IPS DF 19.7 (cell line): ENCODE results near the gene ARMS2.

Experiments
- DNase-seq: peaks from one replicate; pipeline ENCODE4 v3.0.0-alpha.2; 2013; ENCODE audit warnings: low read depth, low spot score

ARMS2 gene

DNA sequence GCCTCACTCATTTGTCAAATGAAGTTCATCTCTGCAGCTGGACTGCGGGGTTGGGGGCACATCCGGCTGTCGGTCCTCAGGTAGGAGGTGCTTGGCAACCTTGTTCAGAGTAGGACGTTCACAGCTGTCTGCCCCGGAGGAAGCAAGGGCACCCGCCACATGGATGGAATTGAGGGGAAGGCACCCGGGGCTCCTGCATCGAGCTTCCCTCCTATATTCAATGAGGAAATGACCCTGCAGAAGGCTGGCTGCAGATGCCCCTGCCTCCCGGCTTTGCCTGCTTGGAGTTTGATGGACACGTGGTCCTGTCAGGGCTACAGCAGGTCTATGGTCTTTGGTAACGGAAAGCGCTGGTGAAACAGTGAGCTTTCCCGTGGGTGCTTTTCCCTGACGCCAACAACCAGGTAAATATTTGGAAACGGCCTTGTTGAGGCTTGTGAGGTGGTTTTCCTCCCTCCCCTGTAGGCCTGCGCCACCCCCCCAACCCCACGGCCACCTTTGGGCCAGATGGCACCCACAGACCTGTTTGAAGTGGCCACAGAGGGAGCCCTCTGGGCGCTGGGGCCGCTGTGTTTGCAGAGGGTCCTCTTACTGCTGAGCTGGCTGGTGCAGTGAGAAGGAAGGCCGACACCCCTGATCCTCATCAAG is 39.8 kb downstream of the ARMS2 start:
- no peak for DNase-seq

DNA sequence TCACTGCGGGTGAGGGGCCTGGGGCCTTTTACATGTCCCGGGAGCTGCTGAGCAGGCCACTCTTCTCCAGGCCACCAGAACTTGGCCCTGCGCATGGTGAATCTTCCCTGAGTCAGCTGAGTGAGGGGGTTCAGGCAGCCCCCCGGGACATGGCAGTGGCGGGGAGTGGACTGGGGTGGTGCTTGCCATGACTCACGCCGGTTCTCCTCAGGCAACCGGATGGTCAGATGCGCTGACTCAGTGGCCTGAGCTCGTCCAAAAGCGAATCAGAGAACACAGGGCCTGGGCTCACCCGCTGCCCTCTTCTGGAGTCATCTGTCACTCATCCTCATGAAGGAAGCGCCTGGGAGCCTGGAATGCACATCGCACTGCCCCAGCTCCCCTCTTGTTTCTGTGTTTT is 40.4 kb downstream of the ARMS2 start:
- DNase-seq, result no peak

DNA sequence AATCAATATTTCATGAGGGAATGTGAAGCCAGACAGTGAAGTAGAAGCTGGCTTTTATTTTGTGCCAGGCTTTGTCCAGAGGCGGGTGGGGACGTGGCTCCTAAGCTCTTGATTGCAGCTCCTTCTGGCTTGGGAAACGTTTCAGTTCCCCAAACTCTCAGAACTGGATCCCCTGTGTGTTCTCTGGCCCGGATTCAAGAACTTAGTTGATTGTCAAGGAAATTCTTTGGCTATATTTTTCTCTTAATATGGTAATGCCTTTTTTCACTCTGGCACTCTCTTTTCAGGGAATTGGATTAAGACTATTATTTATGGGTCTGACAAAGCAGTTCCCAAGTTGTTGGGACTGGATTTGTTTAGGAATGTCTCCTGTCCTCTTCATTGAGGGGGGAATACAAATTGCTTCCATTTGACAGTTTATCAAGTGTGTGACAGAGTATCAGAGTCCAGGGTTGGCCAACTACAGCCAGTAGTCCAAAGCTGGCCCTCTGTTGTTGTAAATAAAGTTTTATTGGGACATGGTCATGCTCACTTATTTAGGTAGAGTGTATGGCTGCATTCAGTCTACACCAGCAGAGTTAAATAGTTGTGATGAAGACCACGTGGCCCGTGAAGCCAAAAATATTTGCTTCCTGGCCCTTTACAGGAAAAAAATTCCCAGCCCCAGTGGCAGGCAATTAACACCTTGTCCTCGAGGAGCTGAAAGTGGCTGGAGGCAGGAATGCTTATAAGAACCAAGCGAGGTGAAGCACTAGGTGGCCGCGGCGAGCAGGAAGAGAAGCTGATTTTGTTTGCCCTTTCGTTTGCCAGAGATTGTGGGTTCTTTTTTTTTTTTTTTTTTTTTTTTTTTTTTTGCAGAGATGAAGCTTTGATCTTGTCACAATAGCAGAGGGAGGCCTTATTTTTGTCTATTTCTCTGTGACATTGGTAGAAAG is 41.2 kb downstream of the ARMS2 start:
- no peak for DNase-seq

DNA sequence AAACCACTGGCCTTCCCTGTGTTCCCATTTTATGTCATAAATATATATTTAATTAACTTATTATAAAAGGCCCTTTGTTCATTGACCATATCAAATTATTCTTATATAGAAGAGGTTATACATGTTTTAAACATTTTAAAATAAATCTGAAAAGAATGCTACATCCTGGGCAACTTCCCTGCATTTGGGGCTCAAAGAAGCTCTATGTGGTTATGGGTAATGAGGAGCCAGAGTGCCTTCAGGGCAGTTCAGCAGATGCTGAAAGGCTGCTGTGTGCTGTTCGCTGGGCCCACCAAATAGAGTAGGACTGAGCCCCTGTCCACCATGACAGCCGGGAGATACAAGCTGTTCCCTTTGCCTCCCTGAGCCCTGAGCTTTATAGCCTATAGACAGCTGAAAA is 42.8 kb downstream of the ARMS2 start:
- DNase-seq, result no peak

DNA sequence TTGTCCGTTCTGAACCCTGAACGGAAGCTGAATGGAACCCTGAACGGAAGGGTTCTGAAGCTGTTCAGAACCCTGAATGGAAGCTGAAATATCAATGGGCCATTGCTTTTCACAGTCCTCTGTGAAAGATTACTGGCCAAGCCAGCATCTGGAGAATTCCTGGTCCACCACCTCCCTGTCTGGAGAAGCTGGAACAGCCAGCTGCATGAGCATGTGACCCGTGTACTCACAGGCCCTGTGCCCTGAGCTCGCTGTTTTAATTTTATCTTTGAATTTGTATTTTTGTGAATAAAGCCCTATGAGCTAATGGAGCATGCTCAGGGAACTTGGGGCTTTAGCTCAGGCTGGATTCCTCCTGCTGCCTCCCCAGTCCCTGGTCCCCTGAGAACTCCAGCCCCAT is 44.1 kb downstream of the ARMS2 start:
- DNase-seq, result no peak

DNA sequence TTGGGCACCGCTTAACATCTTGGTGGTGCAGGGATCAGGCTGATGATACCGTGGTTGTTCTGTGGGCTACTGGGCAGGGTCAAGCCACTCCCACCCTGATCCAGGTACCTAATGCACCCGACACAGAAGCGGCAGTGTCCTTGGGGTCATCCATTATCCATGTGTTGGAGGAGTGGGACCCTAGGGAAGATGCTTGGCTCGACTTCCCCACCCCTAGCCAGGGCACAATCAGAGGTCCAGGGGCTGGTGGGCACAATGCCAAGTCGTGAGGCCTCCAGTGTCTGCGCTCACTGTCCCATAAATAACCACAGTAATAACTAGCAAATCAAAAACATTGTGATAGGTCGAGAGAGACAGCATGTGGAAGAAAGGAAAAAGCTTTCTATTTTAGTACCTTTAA is 44.6 kb downstream of the ARMS2 start:
- DNase-seq, result no peak

DNA sequence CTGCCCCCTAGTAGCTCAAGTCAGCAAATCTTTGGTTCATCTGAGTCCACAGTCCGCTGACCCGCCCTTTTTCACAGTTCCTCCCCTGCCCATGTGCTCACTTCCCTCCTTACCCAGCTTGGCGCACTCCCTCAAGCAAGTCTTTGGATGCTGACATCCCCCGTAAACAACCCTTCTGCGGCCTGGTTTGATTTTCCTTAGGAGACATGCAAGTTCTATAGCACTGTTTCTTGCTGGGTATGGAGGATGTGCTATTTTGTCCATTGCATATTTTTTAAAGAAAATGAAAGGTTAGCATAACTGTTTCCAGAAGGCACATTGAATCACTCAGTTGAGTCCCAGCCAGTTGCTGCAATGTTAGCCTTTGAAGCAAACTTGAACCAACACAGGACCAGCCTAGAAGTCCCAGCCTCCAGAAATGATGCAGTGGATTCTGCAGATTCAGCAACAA is 45.1 kb downstream of the ARMS2 start:
- DNase-seq, result no peak

DNA sequence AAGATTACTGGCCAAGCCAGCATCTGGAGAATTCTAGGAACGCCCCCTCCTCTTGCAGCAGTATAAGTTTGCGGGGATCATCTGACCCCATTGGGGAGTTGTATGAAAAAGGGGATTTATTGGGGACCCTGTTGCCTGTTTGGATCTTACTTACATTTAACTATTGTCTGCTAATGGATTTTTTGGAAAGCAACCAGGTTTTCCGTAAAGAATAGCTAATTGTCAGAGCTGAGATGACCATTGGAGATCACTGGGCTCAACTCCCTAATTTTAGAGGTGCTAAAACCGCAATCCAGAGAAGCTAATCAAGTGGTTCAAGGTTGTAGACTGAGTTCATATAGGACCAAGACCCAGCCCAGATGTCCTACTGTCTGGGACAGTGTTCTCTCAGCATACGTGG is 45.7 kb downstream of the ARMS2 start:
- DNase-seq, result no peak

DNA sequence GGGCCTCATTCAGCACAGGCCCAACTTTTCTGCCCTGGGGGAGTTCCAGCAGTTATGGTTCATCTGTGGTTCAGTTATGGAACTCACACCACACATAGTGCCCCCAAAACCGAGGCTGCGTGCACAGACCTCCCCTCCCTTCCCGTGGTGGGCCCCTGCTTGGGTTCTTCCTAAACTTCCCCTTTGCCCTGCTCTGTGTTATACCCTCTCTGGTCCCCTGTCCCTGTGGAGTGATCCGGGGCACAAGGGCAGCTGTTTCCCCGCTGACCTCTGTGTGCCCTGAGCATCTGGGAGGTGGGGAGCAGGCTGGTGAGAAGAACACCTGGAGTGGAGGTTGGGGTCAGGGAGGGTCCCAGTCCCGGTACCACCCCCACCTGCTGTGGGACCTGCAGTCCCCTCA is 46.3 kb downstream of the ARMS2 start:
- DNase-seq, result no peak

DNA sequence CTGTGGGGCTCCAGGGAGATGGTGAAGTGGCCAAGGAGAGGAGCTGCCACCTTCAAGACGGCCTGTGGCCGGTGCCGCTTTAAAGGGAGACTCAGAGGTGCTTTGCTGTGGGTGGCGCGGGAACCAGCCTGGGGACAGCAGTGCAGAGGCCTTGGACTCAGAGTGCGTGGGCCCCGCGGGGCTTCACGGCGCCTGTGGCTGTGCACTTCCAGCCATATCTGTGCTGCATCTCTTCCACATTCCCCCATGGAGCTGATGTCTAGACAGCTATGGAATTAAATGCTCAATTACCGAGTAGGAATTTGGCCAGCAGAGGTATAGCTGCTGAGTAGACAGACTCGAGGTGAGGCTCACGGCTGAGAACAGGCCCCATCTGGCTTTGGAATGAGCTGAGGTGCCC is 48.6 kb downstream of the ARMS2 start:
- no peak for DNase-seq

DNA sequence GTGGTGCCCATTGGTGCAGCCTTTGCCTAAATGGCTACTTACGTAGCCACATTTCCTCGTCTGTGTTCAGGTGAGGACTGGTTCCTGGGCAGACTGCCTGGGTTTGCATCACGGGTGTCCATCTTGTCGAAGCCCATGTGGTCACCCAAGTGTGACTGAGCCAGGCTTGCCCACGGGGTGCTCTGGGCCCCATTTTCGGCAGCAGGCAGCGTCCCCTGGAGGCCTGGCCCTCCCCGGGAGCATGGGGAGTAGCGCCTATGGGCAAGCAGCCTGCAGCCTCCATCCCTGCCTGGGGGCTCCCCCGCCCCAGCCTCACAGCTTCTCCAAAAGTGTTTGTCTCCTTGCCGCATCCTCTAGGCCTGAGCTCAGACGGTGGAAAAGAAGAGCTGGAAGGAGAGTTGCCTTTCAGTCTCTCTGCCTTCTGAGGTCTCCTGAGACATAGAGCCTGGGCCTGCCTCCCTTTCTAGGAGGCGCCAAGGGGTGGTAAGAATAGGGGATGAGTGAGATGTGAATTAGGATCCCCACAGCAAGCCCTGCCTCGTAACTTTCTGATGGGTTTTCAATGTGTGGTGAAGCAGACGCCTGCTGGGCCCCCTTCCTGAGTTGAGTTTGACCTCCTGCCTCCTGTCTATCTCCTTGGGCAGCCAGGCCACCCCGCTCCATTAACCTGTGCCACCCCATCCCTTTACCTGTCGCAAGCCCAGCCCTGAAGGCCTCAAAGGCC is 49.6 kb downstream of the ARMS2 start:
- no peak for DNase-seq

DNA sequence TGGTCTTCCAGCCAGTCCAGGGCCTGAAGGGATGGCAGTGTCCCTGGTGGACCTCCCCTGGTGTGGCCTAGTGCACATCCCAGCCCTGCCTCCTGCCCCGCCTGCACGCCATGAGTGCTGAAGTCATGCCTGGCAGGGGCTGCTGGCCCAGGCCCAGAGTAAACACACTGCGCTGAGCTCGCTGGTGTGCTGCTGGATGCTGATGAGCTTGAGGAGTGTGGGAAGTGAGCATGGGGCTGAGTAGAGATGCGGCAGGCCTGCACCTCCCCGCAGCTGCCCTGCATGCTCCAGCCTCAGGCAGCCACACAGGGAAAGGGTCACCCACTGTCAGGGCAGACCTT is 50.1 kb downstream of the ARMS2 start:
- no peak for DNase-seq

DNA sequence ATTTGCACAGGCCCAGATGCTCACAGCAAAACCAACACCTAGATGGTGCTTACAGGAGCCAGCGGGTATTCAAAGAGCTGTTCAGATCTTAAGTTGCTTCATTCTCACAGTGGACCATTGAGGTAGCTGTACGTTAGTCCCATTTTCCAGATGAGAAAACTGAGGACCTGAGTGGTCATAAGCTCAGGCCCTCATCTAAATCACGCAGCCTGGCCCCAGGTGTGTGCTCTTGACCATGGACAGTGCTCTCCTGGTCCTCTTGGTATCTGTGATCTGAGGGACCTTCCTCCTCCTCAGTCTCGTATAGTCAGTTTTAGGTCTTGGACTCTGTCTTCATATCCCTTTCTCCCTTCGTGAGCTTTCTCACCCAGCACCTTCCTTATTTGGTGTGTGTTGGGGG is 50.6 kb downstream of the ARMS2 start:
- DNase-seq, result no peak

DNA sequence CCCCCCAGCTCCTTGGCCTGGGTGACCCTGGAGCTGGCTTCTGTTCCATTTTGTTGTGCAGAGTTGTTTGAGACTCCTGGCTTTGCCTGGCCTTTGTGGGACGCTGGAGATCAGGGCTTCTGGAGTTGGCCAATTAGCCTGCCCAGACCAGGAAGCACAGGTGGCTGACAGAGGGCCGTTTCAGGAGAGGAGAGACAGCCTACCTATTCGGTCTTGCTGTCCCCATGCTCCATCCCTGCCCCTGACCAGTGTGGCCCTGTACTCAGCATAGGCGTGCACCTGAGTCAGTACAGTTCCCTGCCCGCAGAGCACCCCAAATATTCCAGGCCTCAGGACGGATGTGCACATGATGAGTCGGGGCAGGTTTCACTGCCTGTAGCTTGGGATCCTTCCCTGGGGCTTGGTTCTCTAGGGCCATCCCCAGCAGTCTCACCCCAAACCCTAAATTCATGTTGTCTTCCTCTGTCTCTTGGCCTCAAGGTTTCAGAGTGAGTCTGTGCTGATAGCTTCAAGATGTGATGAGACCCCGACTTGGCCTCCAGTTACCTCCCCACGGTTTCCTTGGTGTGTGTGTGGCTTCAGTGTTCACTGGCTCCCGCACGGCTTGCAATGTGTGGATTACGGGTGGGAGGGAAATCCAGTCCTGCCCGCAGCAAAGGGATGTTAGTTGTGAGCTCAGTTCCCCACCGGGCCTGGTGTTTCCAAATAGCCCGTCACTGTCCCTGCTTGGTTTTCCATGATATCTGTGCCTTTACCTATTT is 51.6 kb downstream of the ARMS2 start:
- no peak for DNase-seq
